ENCODE data around the gene VCX. TPM values are rescaled to one million over a fixed set of nuclear protein-coding genes. Genes with fewer than 3 reads are reported as not detected.

Gene VCX
- total RNA-seq, 6 experiments from 2014 or later, result not detected

GRCh38 chrX:7852166-7852565 lies 9.2 kb downstream of the VCX start:
- H3K36me3 Mint-ChIP-seq (ENCODE audit: low read depth), result no peaks in the 10 kb centered on the region
- no peak overlapping the region for H3K27ac Mint-ChIP-seq
- DNase-seq, result no peak
- no peaks in the 10 kb centered on the region for H3K9me3 Mint-ChIP-seq
- TF ChIP-seq CTCF (IDR thresholded peaks at IDR 0.05), result no peak
- no peak overlapping the region for H3K4me3 Mint-ChIP-seq
- no peaks in the 10 kb centered on the region for H3K4me1 Mint-ChIP-seq (ENCODE audit: low read depth)
- H3K27me3 Mint-ChIP-seq (ENCODE audit: insufficient read depth), result no peaks in the 10 kb centered on the region

DNA sequence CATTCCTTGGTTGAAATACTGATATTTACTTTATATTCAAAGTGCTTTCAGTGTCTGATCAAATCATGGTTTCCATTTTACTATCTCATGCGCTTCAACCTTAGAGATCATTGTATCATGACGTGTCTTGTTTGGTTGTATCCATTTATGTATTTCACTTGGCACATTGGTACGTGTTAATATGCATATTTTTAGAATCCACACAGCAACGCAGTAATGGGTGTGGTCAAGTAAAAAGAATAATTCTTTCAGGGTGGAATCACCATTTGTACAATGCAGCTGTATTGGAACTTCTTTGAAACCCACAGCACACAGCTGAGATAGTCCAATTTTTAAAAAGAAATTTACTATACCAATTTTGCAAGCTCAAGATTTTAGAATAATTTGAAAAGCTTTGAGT lies 29.1 kb downstream of the VCX start:
- Mint-ChIP-seq H3K4me1 (ENCODE audit: low read depth) (no peaks in the 10 kb centered on the region), H3K36me3 (ENCODE audit: low read depth) (no peaks in the 10 kb centered on the region), H3K4me3 (no peak overlapping the region), H3K27me3 (ENCODE audit: insufficient read depth) (no peaks in the 10 kb centered on the region), H3K9me3 (no peaks in the 10 kb centered on the region), H3K27ac (no peak overlapping the region)
- DNase-seq, result no peak
- TF ChIP-seq CTCF (IDR thresholded peaks at IDR 0.05), result no peak

DNA sequence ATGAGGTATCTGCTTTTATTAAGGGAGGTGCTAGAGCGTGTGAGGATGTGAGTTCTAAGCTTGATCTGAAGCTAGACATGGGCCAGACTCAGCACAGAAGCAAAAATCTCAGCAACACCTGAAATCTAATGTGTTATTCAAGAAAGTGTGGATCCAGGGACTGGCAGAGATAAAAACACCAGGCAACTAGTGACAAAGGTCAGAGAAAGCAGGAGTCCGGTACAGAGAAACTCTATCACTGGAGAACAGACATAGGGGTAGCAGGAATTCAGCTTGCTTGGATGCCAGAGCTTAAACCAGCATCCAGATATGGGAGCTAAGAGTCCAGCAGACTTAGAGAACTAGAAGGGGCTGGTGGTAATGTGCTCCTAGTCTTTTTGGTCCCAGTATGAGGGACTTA lies 34.0 kb downstream of the VCX start:
- no peak for DNase-seq
- no peaks in the 10 kb centered on the region for H3K27me3 Mint-ChIP-seq (ENCODE audit: insufficient read depth)
- no peak overlapping the region for H3K4me3 Mint-ChIP-seq
- TF ChIP-seq CTCF (IDR thresholded peaks at IDR 0.05), result no peak
- H3K4me1 Mint-ChIP-seq (ENCODE audit: low read depth), result no peaks in the 10 kb centered on the region
- no peak overlapping the region for H3K27ac Mint-ChIP-seq
- no peaks in the 10 kb centered on the region for H3K9me3 Mint-ChIP-seq
- no peaks in the 10 kb centered on the region for H3K36me3 Mint-ChIP-seq (ENCODE audit: low read depth)

- Mint-ChIP-seq H3K27ac (no peak overlapping the region), H3K27me3 (ENCODE audit: insufficient read depth) (no peaks in the 10 kb centered on the region), H3K4me3 (no peak overlapping the region), H3K36me3 (ENCODE audit: low read depth) (no peaks in the 10 kb centered on the region), H3K4me1 (ENCODE audit: low read depth) (peaks cover 14% of the 10 kb centered on the region), H3K9me3 (peaks cover 8% of the 10 kb centered on the region; the same call in 1 of the 2 replicates)
- TF ChIP-seq CTCF (IDR thresholded peaks at IDR 0.05), result no peak
- DNase-seq, result no peak
Measured at GRCh38 chrX:7889135-7889534, 46.2 kb downstream of the VCX start.

DNA sequence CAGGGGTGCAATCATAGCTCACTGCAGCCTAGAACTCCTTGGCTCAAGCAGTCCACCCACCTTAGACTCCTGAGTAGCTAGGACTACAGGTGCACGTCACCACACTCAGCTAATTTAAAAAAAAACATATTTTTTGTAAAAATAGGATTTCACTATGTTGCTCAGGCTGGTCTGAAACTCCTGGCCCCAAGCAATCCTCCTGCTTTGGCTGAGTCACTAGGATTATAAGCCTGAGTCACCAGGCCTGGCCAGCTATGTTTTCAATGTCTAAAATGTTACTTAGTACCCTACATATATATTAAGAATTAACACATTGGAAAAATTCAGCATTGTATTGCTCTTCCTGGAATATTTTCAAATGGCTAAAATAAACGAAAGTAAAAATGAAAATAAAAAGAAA lies 46.7 kb downstream of the VCX start:
- no peaks in the 10 kb centered on the region for H3K36me3 Mint-ChIP-seq (ENCODE audit: low read depth)
- peaks cover 8% of the 10 kb centered on the region; the same call in 1 of the 2 replicates for H3K9me3 Mint-ChIP-seq
- peak; percentile 26 for DNase-seq
- H3K27me3 Mint-ChIP-seq (ENCODE audit: insufficient read depth), result no peaks in the 10 kb centered on the region
- H3K27ac Mint-ChIP-seq, result no peak overlapping the region
- no peak overlapping the region for H3K4me3 Mint-ChIP-seq
- H3K4me1 Mint-ChIP-seq (ENCODE audit: low read depth), result peaks cover 14% of the 10 kb centered on the region
- no peak for TF ChIP-seq CTCF (IDR thresholded peaks at IDR 0.05)

DNA sequence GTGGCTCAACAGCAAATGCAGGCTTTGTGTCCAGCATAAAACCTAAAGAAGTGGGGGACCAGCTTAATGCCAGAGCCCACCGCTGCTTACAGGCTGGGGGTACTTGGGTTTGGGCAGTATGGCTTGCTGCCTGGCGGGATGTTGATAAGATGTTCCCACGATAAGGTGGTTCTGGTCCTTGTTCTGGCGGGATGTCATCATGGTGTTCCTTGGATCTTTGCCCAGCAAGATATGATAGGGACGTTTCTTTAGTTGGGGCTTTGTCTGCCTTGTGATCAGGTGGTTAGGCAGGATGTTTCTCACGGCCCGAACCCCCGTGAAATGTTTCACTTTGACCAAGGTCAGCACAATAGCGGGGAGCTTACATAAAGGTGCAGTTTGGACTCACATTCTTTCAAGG lies 49.0 kb downstream of the VCX start:
- Mint-ChIP-seq H3K27ac (no peak overlapping the region), H3K27me3 (ENCODE audit: insufficient read depth) (peaks cover 1% of the 10 kb centered on the region; the same call in 1 of the 2 replicates), H3K9me3 (peaks cover 8% of the 10 kb centered on the region; the same call in 1 of the 2 replicates), H3K4me3 (no peak overlapping the region), H3K36me3 (ENCODE audit: low read depth) (no peaks in the 10 kb centered on the region), H3K4me1 (ENCODE audit: low read depth) (peaks cover 14% of the 10 kb centered on the region)
- no peak for DNase-seq
- TF ChIP-seq CTCF (IDR thresholded peaks at IDR 0.05), result no peak
